Epithelial cell of prostate (primary cell): ENCODE data around the gene EDEM1.
A peak's percentile ranks its signal among the peaks of the same experiment; 100 is the strongest.
"Not testable (repeated sequence)": the region's sequence is repeated elsewhere in the genome, so short reads cannot be mapped to it uniquely, and the experiment has no call there.

Experiments
- DNase-seq: peaks from one replicate; pipeline ENCODE4 v3.0.0-alpha.2; 2011; ENCODE audit warnings: low read depth, low spot score
- H3K27ac ChIP-seq: fragments of 450-650 bp; 2 replicates; pipeline ENCODE4 v1.5.1; 2017; ENCODE audit warnings: mild to moderate bottlenecking

The EDEM1 gene

DNA sequence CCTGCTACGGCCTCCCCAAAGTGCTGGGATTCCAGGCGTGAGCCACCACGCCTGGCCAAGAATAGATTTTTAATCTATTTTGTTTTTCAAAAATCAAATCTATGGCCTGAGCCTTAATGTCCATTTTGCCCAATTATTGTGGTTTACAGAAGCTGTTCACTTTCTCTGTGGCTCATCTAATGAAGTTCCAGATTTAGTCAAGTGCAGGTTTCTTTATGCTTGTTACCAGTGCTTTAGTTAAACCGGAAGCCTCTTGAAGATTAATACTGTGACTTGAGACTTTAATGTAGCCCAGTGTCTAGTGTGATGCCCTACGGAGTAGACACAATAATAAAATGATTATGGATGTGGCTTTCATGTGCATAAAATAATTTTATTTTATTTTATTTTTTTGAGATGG, 16.5 kb upstream of the EDEM1 start:
- DNase-seq, result no peak

DNA sequence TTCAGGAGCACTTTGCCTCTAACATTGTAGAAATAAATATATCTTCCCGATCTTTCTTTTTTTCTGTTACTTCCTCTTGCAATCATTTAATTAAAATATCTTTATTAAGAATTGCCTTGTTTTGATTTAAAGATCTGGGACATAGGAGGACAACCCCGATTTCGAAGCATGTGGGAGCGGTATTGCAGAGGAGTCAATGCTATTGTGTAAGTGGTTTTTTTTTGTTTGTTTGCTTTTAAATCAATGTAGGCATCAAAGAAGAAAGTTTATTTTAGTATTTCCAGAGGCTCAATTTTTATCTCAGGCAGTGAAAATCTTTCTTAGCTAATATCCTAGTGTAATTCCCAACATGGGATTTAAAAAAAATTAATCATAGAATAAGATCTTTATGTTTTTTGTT, 15.5 kb upstream of the EDEM1 start:
- no peak for DNase-seq
- H3K27ac ChIP-seq, result no peak overlapping the region

More for the DNA sequence above, 16.5 kb upstream of the EDEM1 start:
- H3K27ac ChIP-seq, result no peak overlapping the region

DNA sequence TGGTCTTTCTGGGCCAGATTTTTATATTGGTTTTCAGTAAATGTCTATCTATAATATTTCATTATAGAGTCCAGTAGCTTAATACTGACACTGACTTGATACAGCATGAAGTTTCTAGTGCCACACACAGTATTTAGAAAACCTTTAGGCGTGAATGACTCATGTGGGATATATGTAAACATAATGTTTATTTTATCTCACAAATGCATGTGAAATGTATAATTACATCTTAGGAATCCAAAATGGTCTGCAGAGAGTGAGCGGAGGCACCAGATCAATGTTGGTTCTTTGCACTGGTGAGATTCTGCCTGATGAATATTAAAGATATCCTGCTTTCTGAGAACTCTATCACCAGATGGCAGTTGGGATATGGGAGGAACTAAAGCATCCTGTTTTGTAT, 8.5 kb upstream of the EDEM1 start:
- DNase-seq, H3K27ac ChIP-seq: not testable (repeated sequence)

DNA sequence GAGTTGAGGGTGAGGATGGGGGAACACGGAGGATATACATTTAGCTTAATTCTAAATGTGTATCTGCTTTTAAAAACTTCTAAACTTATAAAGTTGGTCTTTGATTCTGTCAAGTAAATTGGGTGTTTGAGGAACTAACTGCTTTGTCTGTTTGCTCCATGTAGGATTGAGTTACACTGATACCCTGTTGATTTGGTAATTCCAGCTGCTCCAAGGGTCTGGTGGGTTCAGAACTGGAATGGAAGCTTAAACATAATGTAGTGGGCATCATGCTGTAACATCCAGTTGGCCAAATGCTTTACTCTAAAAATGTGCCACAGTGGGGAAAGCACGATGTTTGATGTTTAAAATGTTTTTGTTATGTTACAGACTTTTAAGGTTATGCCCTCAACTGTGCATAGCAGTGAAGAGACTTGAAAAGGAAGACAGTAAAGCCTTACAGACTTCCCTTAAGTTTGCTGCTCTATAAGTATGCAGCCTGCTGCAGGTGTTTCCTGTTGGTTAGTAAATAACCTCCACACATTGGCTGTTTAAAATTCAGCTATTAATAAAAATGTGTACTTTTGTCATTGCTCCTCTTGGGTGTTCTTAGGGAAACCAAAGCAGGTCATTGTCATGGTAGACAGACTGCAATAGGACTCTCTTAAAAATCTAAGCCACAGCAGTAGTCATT, 5.9 kb upstream of the EDEM1 start:
- H3K27ac ChIP-seq, result no peak overlapping the region
- no peak for DNase-seq

DNA sequence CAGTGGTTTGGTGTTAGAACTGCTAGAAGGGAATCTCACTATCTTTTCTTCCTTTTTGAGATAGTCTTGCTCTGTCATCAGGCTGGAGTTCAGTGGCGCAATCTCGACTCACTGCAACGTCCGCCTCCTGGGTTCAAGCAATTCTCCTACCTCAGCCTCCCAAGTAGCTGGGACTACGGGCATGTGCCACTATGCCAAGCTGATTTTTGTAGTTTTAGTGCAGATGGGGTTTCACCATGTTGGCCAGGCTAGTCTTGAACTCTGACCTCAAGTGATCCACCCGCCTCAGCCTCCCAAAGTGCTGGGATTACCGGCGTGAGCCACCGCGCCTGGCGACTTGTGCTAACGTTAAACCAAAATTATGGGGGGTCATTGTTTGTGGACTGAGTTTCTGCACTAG, 3.8 kb upstream of the EDEM1 start:
- H3K27ac ChIP-seq, DNase-seq: not testable (repeated sequence)

DNA sequence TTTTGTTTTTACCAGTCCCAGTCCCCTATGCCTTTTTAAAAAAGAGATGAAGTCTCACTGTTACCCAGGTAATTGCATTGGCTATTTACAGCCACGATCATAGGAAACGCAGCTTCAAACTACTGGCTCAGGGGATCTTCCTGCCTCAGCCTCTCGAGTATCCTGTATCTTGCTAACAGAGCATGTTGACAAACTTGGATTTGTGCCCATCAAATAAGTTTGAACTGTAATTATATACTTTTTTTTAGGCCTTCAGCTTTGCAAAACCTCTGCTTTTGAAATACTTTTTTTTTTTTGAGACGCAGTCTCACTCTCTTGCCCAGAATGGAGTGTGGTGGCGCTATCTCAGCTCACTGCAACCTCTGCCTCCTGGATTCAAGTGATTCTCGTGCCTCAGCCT, 3.0 kb upstream of the EDEM1 start:
- no peak for DNase-seq
- H3K27ac ChIP-seq, result no peak overlapping the region

DNA sequence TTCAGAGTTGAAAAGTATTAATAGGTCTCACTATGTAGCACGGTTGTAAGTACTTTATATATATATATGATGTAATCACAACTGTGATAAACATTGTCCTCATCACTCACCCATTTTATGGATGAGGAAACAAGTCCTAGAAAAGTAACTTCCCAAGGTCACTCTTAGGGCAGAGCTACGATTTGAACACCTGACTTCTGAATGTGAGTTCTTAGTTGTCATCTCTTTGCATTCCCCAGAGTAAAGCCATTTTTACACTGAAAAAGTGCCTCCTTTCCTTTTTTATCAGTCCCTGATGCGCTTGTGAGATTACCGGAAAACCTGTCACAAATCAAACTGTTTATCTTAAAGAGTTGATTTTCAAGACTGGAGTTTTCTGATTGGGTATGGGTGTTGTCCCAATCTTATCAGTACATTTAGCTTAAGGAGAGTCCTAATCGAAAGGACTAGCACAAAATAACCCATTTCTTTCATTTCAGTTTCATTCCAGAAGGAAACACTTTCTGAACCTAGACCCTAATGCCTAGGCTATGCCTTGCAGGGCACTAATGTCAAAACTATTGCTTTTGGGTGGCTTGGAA, 2.3 kb upstream of the EDEM1 start:
- no peak for DNase-seq
- H3K27ac ChIP-seq, result peak overlapping the region; percentile 99

DNA sequence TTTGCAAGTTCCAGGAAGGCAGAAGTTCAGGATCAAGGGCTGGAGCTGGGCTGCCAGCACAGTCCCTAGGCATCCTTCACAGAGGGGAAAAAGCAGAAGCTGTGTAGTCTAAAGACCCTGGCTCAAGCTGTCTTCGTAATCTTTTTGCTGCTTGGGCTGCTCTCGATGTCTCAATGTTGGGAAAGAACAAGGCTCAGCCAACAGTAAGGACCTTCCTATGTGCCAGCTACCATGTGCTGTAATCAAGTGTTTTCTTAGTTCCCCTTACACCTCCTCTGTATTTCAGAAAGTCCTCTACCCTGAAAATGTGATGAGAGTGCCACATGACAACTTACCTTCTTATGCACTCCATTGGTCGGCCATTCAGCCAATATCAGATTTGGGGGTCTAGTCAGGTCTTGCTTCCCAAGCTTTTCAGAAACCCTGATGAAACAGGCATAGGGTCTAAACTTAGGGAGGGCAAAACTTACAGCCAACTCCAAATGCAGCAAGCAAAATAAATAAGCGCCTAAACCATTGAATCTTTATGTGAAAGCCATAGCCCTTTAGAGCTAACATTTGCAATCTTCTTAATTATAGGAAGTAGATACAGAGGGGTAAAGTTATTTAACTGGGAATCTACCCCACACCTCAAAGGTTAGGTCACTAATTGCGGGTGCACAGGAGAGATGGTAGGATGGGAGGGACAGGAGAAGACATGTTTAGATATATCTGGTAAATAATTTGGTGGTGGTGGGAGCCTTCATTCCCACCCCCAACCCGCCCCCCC, 1.2 kb upstream of the EDEM1 start:
- DNase-seq, result no peak
- H3K27ac ChIP-seq, result peak overlapping the region; percentile 99

DNA sequence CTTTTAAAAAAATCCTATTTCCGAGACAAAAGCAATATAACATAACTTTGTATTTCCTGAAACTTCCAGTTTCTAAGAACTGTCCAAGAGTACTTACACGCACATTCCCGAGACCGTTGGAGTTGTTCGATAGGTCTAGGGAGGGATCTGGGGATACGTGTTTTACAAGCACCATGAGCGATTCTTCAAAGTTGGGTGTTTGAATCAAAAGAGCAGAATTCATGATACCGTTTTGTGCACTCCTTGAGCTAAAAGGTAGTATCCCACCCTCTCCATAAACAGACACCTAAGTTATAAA, 700 bp upstream of the EDEM1 start:
- no peak for DNase-seq
- H3K27ac ChIP-seq, result peak overlapping the region; percentile 99

DNA sequence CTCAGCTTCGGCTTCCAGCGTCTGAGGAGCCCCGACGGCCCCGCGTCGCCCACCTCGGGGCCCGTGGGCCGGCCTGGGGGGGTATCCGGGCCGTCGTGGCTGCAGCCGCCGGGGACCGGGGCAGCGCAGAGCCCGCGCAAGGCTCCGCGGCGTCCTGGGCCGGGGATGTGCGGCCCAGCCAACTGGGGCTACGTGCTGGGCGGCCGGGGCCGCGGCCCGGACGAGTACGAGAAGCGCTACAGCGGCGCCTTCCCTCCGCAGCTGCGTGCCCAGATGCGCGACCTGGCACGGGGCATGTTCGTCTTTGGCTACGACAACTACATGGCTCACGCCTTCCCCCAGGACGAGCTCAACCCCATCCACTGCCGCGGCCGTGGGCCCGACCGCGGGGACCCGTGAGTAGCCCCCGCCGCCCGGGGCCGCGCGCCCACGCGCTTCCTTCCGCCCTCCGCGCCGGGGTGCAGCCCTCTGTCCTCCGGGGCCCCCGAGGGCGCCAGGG, 462 bp downstream of the EDEM1 start:
- peak overlapping the region; percentile 99 for H3K27ac ChIP-seq
- no peak for DNase-seq

DNA sequence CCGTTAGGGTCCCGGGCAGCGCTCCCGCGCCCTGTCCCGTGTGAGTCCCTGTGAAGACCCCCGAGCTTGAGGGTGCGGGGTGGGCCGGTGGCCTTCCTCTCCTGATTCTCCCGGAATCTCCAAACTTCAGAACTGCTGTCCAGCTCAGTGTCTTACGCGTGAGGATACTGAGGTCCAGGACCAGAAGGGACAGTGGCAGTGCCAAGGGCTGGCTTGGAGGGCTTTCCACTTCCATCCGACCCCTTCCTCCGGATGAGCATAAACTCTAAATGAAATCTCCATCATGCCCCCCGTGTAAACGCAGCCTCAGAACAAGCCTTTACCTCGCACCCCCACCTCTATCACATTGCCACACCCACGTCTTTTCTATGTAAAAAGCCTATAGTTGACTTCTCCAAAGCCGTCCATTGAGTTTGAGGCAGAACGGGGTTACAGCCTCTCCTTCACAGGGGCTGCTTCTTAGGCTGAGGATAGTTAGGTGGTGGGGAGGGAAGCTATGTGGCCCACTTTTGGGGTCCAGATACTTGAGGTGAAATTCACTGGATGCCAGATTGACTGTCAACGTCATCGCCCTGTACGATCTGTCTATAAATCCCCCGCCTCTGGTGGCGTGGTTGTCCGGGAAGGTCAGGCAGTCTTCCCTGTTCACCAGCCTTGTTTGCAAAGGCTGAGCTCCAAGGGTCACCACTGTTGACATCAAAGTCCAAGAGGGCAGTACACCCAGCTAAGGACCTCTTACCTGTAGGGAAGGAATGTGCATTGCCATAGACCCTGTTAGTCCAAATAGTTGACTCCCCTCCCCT, 1.1 kb downstream of the EDEM1 start:
- peak overlapping the region; percentile 99 for H3K27ac ChIP-seq
- DNase-seq, result no peak

DNA sequence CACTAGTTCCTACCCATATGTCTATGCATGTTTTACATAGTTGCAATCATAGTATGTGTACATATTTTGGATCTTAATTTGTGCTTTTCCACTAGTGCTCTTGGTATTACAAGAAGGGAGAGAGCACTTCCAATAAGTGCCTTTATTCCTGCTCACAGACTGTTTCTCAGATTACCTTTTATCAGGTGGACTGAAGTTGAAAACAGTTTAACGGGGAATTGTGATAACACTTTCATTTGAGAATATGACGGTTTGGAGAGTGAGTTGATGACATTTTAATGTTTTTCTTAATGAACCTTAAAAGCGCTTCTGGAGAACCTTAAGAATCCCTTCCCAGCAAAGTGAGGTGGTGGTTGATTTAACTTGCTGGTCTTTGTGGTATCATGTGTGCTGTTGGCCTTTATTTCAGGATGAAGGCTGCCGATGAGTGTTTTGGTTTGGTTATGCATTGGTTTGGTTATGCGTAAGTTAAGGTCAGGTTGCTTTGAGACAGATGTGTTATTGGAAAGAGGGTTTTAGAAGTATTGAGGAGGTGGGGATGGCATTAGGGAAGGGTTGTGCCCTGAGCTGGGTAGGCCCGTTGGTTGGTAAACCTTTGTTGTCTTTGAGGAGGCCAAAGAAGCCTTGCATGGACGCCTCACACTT, 2.8 kb downstream of the EDEM1 start:
- peak overlapping the region; percentile 99 for H3K27ac ChIP-seq
- no peak for DNase-seq

DNA sequence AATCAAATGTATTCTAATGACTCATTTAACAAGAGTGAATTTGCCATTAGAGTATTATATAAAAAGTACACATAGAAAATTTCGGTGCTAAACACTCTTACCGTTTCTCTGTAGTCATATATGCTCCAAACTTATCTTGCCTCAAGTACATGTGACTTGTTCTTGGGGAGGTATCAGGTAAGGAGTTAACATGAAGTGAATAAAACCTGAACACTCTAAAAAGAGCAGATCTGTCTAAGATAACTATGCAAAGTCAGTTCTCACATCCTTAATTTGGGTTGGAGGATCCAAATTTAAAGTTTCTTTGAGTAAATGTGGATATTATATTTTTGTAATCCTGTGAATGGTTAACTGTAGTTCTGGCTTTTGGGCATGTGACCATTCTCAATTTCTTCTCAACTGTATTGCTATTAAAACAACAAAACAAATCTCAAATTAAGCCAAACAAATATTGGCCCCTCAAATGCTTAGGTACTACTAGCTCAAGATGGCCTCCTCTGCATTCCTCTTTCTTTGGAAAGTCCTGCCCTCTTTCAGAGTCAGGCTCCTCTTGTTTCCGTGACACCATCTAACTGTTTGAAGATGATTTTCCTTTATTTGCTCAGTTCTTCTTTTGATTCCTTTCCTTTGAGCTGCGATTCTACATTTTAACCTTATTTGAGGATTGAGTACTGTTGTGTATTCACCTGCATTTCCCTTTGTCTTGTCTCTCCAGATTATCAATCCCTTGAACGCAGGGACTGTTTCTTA, 4.2 kb downstream of the EDEM1 start:
- no peak for DNase-seq
- peak overlapping the region; percentile 99 for H3K27ac ChIP-seq

DNA sequence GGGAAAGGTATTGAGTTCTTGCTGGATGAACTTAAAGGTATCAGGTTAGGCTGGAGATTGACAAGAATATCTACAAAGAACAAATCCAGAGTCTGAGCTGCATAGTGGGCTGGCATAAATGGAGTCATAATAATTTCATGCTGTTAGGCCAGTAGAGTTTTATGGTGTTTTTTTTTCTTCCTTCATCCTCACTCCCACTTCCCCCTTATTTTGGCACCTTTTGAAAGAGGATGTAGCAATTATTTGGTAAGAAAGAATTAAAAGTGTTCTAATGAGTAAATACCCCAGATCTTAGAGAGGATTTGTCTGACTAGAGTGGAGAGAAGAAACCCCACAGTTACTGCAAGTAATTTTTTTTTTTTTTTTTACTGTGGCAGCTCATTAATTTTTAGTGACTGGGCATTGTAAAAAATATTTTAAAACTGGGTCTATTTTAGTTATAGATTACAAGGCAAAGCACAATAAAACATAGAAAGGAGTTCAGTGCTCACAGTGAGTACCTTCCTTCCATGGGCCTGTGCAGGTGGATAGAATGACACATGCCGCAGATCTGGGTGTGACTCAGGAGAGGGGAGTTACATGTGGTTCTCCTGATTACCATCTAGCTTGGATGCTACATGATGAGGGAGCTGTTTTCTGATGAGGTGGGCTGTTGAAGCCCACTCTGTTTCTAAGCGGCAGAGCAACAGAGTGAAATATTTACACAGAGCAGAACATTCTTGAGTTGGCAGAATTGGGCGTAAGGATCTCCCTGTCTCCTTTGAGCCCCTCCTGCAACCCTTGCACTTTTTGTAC, 5.3 kb downstream of the EDEM1 start:
- DNase-seq, result no peak
- peak overlapping the region; percentile 99 for H3K27ac ChIP-seq

DNA sequence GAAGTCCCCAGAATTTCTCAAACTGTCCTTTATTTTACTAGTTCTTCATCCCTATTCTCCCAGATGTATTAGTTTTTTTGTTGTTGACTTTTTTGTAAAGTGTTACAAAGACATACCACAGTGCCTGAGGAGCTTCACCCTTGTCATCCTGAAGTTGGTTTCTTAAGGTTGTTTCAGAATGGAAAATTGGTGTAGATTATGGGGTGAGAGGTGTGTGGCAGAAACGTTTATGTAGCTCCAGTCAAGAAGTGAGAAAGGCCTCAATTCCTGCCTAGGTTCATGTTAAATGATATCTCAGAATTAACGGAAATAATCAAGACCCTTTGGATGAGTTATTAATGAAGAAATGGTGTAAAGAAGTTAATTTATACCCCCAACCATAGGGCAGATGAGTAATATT, 6.8 kb downstream of the EDEM1 start:
- peak overlapping the region; percentile 99 for H3K27ac ChIP-seq
- DNase-seq, result no peak

DNA sequence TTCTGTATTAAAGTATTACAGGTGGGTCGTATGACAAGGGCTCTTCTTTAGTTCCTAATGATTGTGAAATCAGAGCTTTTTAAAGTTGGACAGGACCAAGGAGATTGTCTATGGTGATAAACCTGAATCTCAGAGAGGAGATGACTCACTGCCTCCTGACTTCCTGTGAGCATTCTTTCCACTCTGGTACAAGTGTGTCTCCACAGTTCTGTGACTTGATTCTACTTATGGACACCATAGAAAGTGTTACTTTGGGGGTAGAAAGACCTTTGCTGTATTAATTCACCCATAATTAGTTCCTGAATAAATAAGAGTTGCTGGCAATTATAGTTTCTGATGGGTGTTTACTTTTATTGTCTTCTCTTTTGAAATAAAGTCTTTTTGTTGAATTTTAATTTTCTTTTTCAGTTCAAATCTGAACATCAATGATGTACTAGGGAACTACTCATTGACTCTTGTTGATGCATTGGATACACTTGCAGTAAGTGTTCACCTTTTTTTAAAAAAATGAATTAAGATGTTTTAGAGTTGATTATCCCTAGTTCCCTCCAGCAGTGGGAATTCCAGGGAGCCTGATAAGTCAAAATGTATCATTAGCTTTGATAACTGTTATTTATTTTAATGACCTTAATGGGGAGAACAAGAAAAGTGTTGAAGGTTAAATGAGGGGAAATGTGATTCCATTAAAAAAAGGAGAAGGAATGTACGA, 7.4 kb downstream of the EDEM1 start:
- DNase-seq, result peak; percentile 79
- H3K27ac ChIP-seq, result peak overlapping the region; percentile 99

DNA sequence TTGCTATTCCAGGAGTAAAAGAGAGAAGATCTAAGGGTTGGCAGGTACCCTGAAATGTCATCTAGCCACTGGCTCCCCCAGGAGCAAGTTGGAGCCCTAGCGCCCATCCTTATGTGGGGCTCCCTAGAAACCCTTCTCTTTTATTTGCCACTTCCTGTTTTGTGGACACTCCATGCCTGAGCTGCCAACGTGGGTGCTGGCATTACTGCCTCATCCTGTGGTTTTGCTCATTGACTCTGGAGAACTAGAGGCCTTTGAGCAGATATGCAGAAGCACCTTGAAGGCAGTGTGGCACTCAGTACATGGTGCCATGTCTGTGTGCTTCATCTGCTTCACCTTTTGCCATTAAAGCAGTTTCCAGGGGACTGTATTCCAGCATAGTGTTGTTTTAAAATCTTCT, 8.1 kb downstream of the EDEM1 start:
- H3K27ac ChIP-seq, result peak overlapping the region; percentile 99
- DNase-seq, result no peak

DNA sequence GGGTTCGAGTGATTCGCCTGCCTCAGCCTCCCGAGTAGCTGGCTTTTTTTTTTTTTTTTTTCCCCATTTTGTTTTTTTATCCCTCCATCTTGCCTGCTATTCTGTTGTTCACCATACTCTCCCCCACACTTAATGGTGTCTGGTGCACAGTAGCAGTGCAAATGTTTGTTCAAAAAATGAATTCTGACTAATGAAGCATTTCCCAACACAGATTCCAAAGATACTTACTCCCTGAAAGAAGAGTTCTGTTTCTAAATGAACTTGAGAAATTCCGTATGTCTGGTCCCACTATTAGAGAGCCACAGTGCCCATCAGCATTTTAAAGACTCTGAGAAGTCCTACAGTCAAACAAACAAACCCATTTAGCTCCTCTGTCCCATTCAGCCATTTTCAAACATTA, 9.5 kb downstream of the EDEM1 start:
- H3K27ac ChIP-seq, result peak overlapping the region; percentile 99
- no peak for DNase-seq
